HCT116 (cell line): ENCODE data around the gene FSCN2.

Experiments used
- EZH2 ChIP-seq: fragments of 200-600 bp; sonication (generic); IDR thresholded peaks from 2 replicates; pipeline ENCODE4 v1.6.1; 2017; ENCODE audit warnings: antibody characterized with exemption, mixed run types
- EZH2phosphoT487 ChIP-seq: fragments of 200-600 bp; IDR thresholded peaks from 2 replicates; pipeline ENCODE4 v1.6.1; 2018; ENCODE audit warnings: antibody characterized with exemption, borderline replicate concordance
- JUND ChIP-seq: IDR thresholded peaks from 2 replicates; pipeline ENCODE4 v1.6.1; 2012
- POLR2A ChIP-seq: IDR thresholded peaks from 2 replicates; pipeline ENCODE4 v1.7.0; 2011; ENCODE audit warnings: borderline replicate concordance; ENCODE audit not compliant: insufficient read depth, insufficient read length; ENCODE audit errors: extremely low read depth
- POLR2AphosphoS5 ChIP-seq: IDR thresholded peaks from 2 replicates; pipeline ENCODE4 v1.6.1; 2011; ENCODE audit warnings: mild to moderate bottlenecking, low read depth, low read length, moderate library complexity
- RAD21 ChIP-seq: IDR thresholded peaks from 2 replicates; pipeline ENCODE4 v1.6.1; 2012; ENCODE audit warnings: low read depth, mild to moderate bottlenecking
- SIN3A ChIP-seq: IDR thresholded peaks from 2 replicates; pipeline ENCODE4 v1.6.1; 2012; ENCODE audit warnings: low read depth
- SRF ChIP-seq: IDR thresholded peaks from 2 replicates; pipeline ENCODE4 v1.6.1; 2012; ENCODE audit warnings: low read depth
- YY1 ChIP-seq: IDR thresholded peaks from 2 replicates; pipeline ENCODE4 v1.6.1; 2011; ENCODE audit warnings: low read length, low read depth, moderate library complexity, mild to moderate bottlenecking; ENCODE audit not compliant: insufficient replicate concordance; ENCODE audit errors: extremely low read depth
- ZNF274 ChIP-seq: fragments of 200-500 bp; sonication (Bioruptor generic); IDR thresholded peaks from 2 replicates; pipeline ENCODE4 v1.6.1; 2014; ENCODE audit warnings: mild to moderate bottlenecking, low read depth, low read length, inconsistent platforms
- TF ChIP-seq, protein P1 (sequence below), 3 experiments: fragments of 200-600 bp in 1 of 3; sonication (generic) in 1 of 3; IDR thresholded peaks in 2 of 3; conservative IDR thresholded peaks in 1 of 3; 2 replicates each; pipeline ENCODE4 v1.5.1; 2012 to 2017; ENCODE audit warnings: low read depth in 2 of 3, low read length in 2 of 3, antibody characterized with exemption in 1 of 3, borderline replicate concordance in 1 of 3, control low read depth in 1 of 3, mild to moderate bottlenecking in 1 of 3, mixed read lengths in 1 of 3, mixed run types in 1 of 3, moderate library complexity in 1 of 3; ENCODE audit not compliant: insufficient read depth in 1 of 3
- TF ChIP-seq, protein P2 (sequence below): IDR thresholded peaks from 2 replicates; pipeline ENCODE4 v1.6.1; 2012
- TF ChIP-seq, protein P3 (sequence below): IDR thresholded peaks from 2 replicates; pipeline ENCODE4 v1.6.1; 2012; ENCODE audit warnings: low read depth
- TF ChIP-seq, protein P4 (sequence below): IDR thresholded peaks from 2 replicates; pipeline ENCODE4 v1.6.1; 2012

DNA sequence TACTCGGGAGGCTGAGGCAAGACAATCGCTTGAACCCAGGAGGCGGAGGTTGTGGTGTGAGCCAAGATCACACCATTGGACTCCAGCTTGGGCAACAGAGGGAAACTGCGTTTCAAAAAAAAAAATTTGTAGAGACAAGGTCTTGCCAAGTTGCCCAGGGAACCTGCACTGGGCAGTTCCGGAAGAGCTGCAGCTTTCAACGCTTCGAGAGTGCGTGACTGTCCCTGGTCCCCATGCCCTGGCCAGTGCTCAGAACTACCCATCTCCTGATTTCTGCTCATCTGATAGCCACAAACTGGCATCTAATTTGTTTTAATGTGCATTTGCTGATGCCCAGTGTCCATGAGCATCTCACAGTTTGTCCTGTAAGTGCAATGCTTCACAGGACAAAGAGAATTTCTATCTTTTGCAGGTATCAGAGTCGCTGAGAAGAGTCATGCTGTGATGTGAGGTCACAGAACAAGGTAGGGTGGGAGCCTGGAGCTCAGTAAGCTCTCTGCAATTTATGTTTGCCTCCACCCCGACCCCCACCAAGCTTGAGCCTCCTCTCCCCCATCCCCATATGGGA, 19.5 kb upstream of the FSCN2 start:
- TF ChIP-seq, protein P1, sequence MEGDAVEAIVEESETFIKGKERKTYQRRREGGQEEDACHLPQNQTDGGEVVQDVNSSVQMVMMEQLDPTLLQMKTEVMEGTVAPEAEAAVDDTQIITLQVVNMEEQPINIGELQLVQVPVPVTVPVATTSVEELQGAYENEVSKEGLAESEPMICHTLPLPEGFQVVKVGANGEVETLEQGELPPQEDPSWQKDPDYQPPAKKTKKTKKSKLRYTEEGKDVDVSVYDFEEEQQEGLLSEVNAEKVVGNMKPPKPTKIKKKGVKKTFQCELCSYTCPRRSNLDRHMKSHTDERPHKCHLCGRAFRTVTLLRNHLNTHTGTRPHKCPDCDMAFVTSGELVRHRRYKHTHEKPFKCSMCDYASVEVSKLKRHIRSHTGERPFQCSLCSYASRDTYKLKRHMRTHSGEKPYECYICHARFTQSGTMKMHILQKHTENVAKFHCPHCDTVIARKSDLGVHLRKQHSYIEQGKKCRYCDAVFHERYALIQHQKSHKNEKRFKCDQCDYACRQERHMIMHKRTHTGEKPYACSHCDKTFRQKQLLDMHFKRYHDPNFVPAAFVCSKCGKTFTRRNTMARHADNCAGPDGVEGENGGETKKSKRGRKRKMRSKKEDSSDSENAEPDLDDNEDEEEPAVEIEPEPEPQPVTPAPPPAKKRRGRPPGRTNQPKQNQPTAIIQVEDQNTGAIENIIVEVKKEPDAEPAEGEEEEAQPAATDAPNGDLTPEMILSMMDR (IDR thresholded peaks at IDR 0.05 in 2 of 3, conservative IDR thresholded peaks at IDR 0.05 in 1 of 3; ENCODE audit: borderline replicate concordance in 1 of 3, insufficient read depth in 1 of 3, low read depth in 2 of 3, low read length in 2 of 3): no peak
- TF ChIP-seq RAD21 (no peak), EZH2 (no peak), POLR2A (no peak), EZH2phosphoT487 (no peak), ZNF274 (no peak), JUND (no peak), YY1 (no peak), POLR2AphosphoS5 (peak; percentile 7; the same call in 1 of the 2 replicates), SRF (no peak), SIN3A (no peak)
- TF ChIP-seq, protein P2, sequence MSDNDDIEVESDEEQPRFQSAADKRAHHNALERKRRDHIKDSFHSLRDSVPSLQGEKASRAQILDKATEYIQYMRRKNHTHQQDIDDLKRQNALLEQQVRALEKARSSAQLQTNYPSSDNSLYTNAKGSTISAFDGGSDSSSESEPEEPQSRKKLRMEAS: no peak
- TF ChIP-seq, protein P3, sequence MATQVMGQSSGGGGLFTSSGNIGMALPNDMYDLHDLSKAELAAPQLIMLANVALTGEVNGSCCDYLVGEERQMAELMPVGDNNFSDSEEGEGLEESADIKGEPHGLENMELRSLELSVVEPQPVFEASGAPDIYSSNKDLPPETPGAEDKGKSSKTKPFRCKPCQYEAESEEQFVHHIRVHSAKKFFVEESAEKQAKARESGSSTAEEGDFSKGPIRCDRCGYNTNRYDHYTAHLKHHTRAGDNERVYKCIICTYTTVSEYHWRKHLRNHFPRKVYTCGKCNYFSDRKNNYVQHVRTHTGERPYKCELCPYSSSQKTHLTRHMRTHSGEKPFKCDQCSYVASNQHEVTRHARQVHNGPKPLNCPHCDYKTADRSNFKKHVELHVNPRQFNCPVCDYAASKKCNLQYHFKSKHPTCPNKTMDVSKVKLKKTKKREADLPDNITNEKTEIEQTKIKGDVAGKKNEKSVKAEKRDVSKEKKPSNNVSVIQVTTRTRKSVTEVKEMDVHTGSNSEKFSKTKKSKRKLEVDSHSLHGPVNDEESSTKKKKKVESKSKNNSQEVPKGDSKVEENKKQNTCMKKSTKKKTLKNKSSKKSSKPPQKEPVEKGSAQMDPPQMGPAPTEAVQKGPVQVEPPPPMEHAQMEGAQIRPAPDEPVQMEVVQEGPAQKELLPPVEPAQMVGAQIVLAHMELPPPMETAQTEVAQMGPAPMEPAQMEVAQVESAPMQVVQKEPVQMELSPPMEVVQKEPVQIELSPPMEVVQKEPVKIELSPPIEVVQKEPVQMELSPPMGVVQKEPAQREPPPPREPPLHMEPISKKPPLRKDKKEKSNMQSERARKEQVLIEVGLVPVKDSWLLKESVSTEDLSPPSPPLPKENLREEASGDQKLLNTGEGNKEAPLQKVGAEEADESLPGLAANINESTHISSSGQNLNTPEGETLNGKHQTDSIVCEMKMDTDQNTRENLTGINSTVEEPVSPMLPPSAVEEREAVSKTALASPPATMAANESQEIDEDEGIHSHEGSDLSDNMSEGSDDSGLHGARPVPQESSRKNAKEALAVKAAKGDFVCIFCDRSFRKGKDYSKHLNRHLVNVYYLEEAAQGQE: no peak
- TF ChIP-seq, protein P4, sequence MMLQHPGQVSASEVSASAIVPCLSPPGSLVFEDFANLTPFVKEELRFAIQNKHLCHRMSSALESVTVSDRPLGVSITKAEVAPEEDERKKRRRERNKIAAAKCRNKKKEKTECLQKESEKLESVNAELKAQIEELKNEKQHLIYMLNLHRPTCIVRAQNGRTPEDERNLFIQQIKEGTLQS: no peak
